ENCODE measurements around the gene TSPEAR.
A peak's percentile ranks its signal among the peaks of the same experiment; 100 is the strongest.

Gene TSPEAR

GRCh38 chr21:44510508-44511218, 200.7 kb downstream of the TSPEAR start:
- no peaks in the 10 kb centered on the region for H3K79me2 ChIP-seq (ENCODE audit: control insufficient read depth, low read length)
- H3K27me3 ChIP-seq (ENCODE audit: control insufficient read depth, low read length), result no peaks in the 10 kb centered on the region
- no peaks in the 10 kb centered on the region for H4K20me1 ChIP-seq (ENCODE audit: control insufficient read depth, insufficient read depth, low read depth, low read length)
- no peaks in the 10 kb centered on the region for H3F3A ChIP-seq (ENCODE audit: control insufficient read depth, insufficient read depth)
- no peak overlapping the region for H3K27ac ChIP-seq (ENCODE audit: low read depth, low read length)
- peak overlapping the region; percentile 41 for H3K4me2 ChIP-seq (ENCODE audit: low read length)
- TF ChIP-seq, protein P1, sequence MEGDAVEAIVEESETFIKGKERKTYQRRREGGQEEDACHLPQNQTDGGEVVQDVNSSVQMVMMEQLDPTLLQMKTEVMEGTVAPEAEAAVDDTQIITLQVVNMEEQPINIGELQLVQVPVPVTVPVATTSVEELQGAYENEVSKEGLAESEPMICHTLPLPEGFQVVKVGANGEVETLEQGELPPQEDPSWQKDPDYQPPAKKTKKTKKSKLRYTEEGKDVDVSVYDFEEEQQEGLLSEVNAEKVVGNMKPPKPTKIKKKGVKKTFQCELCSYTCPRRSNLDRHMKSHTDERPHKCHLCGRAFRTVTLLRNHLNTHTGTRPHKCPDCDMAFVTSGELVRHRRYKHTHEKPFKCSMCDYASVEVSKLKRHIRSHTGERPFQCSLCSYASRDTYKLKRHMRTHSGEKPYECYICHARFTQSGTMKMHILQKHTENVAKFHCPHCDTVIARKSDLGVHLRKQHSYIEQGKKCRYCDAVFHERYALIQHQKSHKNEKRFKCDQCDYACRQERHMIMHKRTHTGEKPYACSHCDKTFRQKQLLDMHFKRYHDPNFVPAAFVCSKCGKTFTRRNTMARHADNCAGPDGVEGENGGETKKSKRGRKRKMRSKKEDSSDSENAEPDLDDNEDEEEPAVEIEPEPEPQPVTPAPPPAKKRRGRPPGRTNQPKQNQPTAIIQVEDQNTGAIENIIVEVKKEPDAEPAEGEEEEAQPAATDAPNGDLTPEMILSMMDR (IDR thresholded peaks at IDR 0.05; ENCODE audit: low read depth, low read length, poor library complexity, severe bottlenecking), result peak; percentile 93
- TF ChIP-seq EZH2phosphoT487 (IDR thresholded peaks at IDR 0.05; ENCODE audit: borderline replicate concordance, low read length), result no peak
- no peaks in the 10 kb centered on the region for H3K4me1 ChIP-seq (ENCODE audit: control insufficient read depth, low read length)
- H3K9me2 ChIP-seq (replicated peaks; ENCODE audit: control insufficient read depth, low read length), result no peaks in the 10 kb centered on the region
- no peaks in the 10 kb centered on the region for H3K9me3 ChIP-seq (ENCODE audit: control insufficient read depth, insufficient read depth, low read length)
- no peak overlapping the region for H3K4me3 ChIP-seq (ENCODE audit: low read length)
- no peaks in the 10 kb centered on the region for H3K36me3 ChIP-seq (ENCODE audit: control insufficient read depth, low read length)

DNA sequence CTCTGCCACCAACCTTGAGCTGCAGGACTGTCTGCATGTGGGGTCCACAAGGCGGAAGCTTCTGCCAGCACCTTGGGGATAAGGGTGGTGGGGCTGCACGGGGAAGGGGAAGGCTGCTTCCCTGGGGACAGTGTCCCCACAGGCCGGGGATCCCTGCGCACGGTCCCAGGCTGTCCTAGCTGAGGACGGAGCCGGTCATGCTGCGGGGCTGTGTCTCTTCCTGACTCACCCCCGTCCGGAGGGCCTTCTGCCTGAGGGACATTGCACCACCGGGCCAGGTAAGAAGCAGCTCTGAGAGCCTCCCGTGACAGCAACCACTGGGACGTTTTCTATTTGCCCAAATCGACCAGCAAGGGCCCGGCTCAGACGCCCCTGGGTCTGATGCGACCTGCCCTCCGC, 201.3 kb downstream of the TSPEAR start:
- Histone ChIP-seq H3K4me2 (ENCODE audit: low read length) (peak overlapping the region; percentile 41), H4K20me1 (ENCODE audit: control insufficient read depth, insufficient read depth, low read depth, low read length) (no peaks in the 10 kb centered on the region), H3K27ac (ENCODE audit: low read depth, low read length) (no peak overlapping the region), H3K79me2 (ENCODE audit: control insufficient read depth, low read length) (no peaks in the 10 kb centered on the region), H3K4me1 (ENCODE audit: control insufficient read depth, low read length) (no peaks in the 10 kb centered on the region), H3K4me3 (ENCODE audit: low read length) (no peak overlapping the region), H3K9me3 (ENCODE audit: control insufficient read depth, insufficient read depth, low read length) (no peaks in the 10 kb centered on the region), H3K27me3 (ENCODE audit: control insufficient read depth, low read length) (no peaks in the 10 kb centered on the region), H3K36me3 (ENCODE audit: control insufficient read depth, low read length) (no peaks in the 10 kb centered on the region), H3K9me2 (replicated peaks; ENCODE audit: control insufficient read depth, low read length) (no peaks in the 10 kb centered on the region), H3F3A (ENCODE audit: control insufficient read depth, insufficient read depth) (no peaks in the 10 kb centered on the region)
- TF ChIP-seq, protein P1 (IDR thresholded peaks at IDR 0.05; ENCODE audit: low read depth, low read length, poor library complexity, severe bottlenecking), result no peak
- TF ChIP-seq EZH2phosphoT487 (IDR thresholded peaks at IDR 0.05; ENCODE audit: borderline replicate concordance, low read length), result no peak

GRCh38 chr21:44509539-44509938, 201.8 kb downstream of the TSPEAR start:
- Histone ChIP-seq H3K4me3 (ENCODE audit: low read length) (no peak overlapping the region), H3K9me3 (ENCODE audit: control insufficient read depth, insufficient read depth, low read length) (no peaks in the 10 kb centered on the region), H3K79me2 (ENCODE audit: control insufficient read depth, low read length) (no peaks in the 10 kb centered on the region), H4K20me1 (ENCODE audit: control insufficient read depth, insufficient read depth, low read depth, low read length) (no peaks in the 10 kb centered on the region), H3K4me2 (ENCODE audit: low read length) (no peak overlapping the region), H3K27ac (ENCODE audit: low read depth, low read length) (no peak overlapping the region), H3K36me3 (ENCODE audit: control insufficient read depth, low read length) (no peaks in the 10 kb centered on the region), H3F3A (ENCODE audit: control insufficient read depth, insufficient read depth) (no peaks in the 10 kb centered on the region), H3K9me2 (replicated peaks; ENCODE audit: control insufficient read depth, low read length) (no peaks in the 10 kb centered on the region), H3K4me1 (ENCODE audit: control insufficient read depth, low read length) (no peaks in the 10 kb centered on the region), H3K27me3 (ENCODE audit: control insufficient read depth, low read length) (no peaks in the 10 kb centered on the region)
- no peak for TF ChIP-seq EZH2phosphoT487 (IDR thresholded peaks at IDR 0.05; ENCODE audit: borderline replicate concordance, low read length)
- TF ChIP-seq, protein P1 (IDR thresholded peaks at IDR 0.05; ENCODE audit: low read depth, low read length, poor library complexity, severe bottlenecking), result no peak

All from DOHH2 (cell line).